HEK293 (cell line): ENCODE data around the gene SERINC3.

Experiments used
- CTCF ChIA-PET: fragments of 350-600 bp; formaldehyde crosslinking; extraction: SDS; loops from one replicate; lab custom pipeline; 2021; ENCODE audit warnings: antibody characterized with exemption; lab: Yijun Ruan, JAX
- POLR2A ChIA-PET: fragments of 300-600 bp; formaldehyde crosslinking; extraction: SDS; loops from one replicate; lab custom pipeline; 2020; ENCODE audit warnings: antibody characterized with exemption, inconsistent platforms; lab: Yijun Ruan, JAX
- H3K27ac ChIP-seq: fragments of 200-500 bp; sonication (Bioruptor generic); 2 replicates; pipeline ENCODE4 v1.5.1; 2014; ENCODE audit warnings: low read depth, low read length, control low read depth, inconsistent platforms; ENCODE audit errors: extremely low read depth
- H3K36me3 ChIP-seq, 2 experiments: fragments of 200-500 bp in 1 of 2; sonication (Bioruptor generic) in 1 of 2; 1 replicate in 1 of 2; 2 replicates in 1 of 2; pipeline ENCODE4 v1.5.1; 2014 to 2017; ENCODE audit warnings: inconsistent platforms in 2 of 2, low read length in 2 of 2; ENCODE audit not compliant: control insufficient read depth in 2 of 2, insufficient read depth in 1 of 2
- H3K4me1 ChIP-seq: fragments of 200-500 bp; sonication (Bioruptor generic); 2 replicates; pipeline ENCODE4 v1.5.1; 2014; ENCODE audit warnings: mild to moderate bottlenecking, low read length, inconsistent platforms; ENCODE audit not compliant: control insufficient read depth, insufficient read depth
- H3K4me3 ChIP-seq: 2 replicates; pipeline ENCODE4 v1.5.1; 2011; ENCODE audit warnings: low read depth, mild to moderate bottlenecking, control low read depth, low read length, moderate library complexity
- H3K9me3 ChIP-seq: fragments of 200-500 bp; sonication (Bioruptor generic); 2 replicates; pipeline ENCODE4 v1.5.1; 2014; ENCODE audit warnings: low read depth, low read length, inconsistent platforms; ENCODE audit not compliant: control insufficient read depth, insufficient read depth
- FEZF1 ChIP-seq: fragments of 450-650 bp; formaldehyde crosslinking; IDR thresholded peaks from 2 replicates; pipeline ENCODE4 v1.5.1; 2016; ENCODE audit warnings: missing biosample characterization, missing genetic modification characterization
- GLI2 ChIP-seq: fragments of 450-650 bp; formaldehyde crosslinking; IDR thresholded peaks from 2 replicates; pipeline ENCODE4; 2017; ENCODE audit warnings: missing biosample characterization, missing genetic modification characterization, low read depth, borderline replicate concordance
- GLI4 ChIP-seq: fragments of 450-650 bp; formaldehyde crosslinking; IDR thresholded peaks from 2 replicates; pipeline ENCODE4 v1.5.1; 2016; ENCODE audit warnings: missing biosample characterization, missing genetic modification characterization
- HOXC10 ChIP-seq: sonication (generic); formaldehyde crosslinking; IDR thresholded peaks from 2 replicates; pipeline ENCODE4 v1.8.1; 2023; ENCODE audit warnings: mild to moderate bottlenecking, missing genetic modification reagents
- IKZF3 ChIP-seq: fragments of 450-650 bp; IDR thresholded peaks from 2 replicates; pipeline ENCODE4 v1.5.0; 2018; ENCODE audit warnings: missing biosample characterization, mild to moderate bottlenecking, missing genetic modification characterization, moderate library complexity
- KLF7 ChIP-seq: fragments of 450-650 bp; formaldehyde crosslinking; IDR thresholded peaks from 2 replicates; pipeline ENCODE4 v1.5.1; 2016; ENCODE audit warnings: missing biosample characterization, missing genetic modification characterization, borderline replicate concordance
- ZFP41 ChIP-seq: fragments of 450-650 bp; formaldehyde crosslinking; IDR thresholded peaks from 2 replicates; pipeline ENCODE4 v1.5.1; 2016; ENCODE audit warnings: missing biosample characterization, missing genetic modification characterization, borderline replicate concordance
- ZIC2 ChIP-seq: fragments of 450-650 bp; formaldehyde crosslinking; IDR thresholded peaks from 2 replicates; pipeline ENCODE4 v1.5.1; 2016; ENCODE audit warnings: missing biosample characterization, missing genetic modification characterization
- ZNF133 ChIP-seq: fragments of 450-650 bp; formaldehyde crosslinking; IDR thresholded peaks from 2 replicates; pipeline ENCODE4 v1.5.1; 2016; ENCODE audit warnings: missing biosample characterization, missing genetic modification characterization
- ZNF19 ChIP-seq: fragments of 450-650 bp; formaldehyde crosslinking; IDR thresholded peaks from 2 replicates; pipeline ENCODE4; 2016; ENCODE audit warnings: missing biosample characterization, missing genetic modification characterization, low read depth
- ZNF2 ChIP-seq: fragments of 450-650 bp; formaldehyde crosslinking; IDR thresholded peaks from 2 replicates; pipeline ENCODE4 v1.5.1; 2016; ENCODE audit warnings: missing biosample characterization, missing genetic modification characterization
- ZNF214 ChIP-seq: fragments of 450-650 bp; formaldehyde crosslinking; IDR thresholded peaks from 2 replicates; pipeline ENCODE4 v1.5.1; 2017; ENCODE audit warnings: missing biosample characterization, mild to moderate bottlenecking, missing genetic modification characterization, borderline replicate concordance
- ZNF248 ChIP-seq: fragments of 450-650 bp; formaldehyde crosslinking; IDR thresholded peaks from 2 replicates; pipeline ENCODE4 v1.5.1; 2017; ENCODE audit warnings: missing biosample characterization, missing genetic modification characterization
- ZNF473 ChIP-seq: fragments of 450-650 bp; formaldehyde crosslinking; IDR thresholded peaks from 2 replicates; pipeline ENCODE4 v1.5.1; 2017; ENCODE audit warnings: missing biosample characterization, missing genetic modification characterization
- ZNF530 ChIP-seq: fragments of 450-650 bp; formaldehyde crosslinking; IDR thresholded peaks from 2 replicates; pipeline ENCODE4 v1.5.1; 2016; ENCODE audit warnings: low read depth, missing biosample characterization, missing genetic modification characterization
- ZNF571 ChIP-seq: fragments of 450-650 bp; formaldehyde crosslinking; IDR thresholded peaks from 2 replicates; pipeline ENCODE4 v1.5.0; 2017; ENCODE audit warnings: missing biosample characterization, missing genetic modification characterization
- ZNF658 ChIP-seq: fragments of 450-650 bp; formaldehyde crosslinking; IDR thresholded peaks from 2 replicates; pipeline ENCODE4; 2016; ENCODE audit warnings: missing biosample characterization, missing genetic modification characterization
- ZNF776 ChIP-seq: fragments of 450-650 bp; formaldehyde crosslinking; IDR thresholded peaks from 2 replicates; pipeline ENCODE4 v1.5.0; 2017; ENCODE audit warnings: missing biosample characterization, missing genetic modification characterization, borderline replicate concordance
- ZXDB ChIP-seq: fragments of 450-650 bp; formaldehyde crosslinking; IDR thresholded peaks from 2 replicates; pipeline ENCODE4 v1.5.1; 2016; ENCODE audit warnings: missing biosample characterization, missing genetic modification characterization
- TF ChIP-seq, protein P1 (sequence below): fragments of 450-650 bp; formaldehyde crosslinking; IDR thresholded peaks from 2 replicates; pipeline ENCODE4 v1.5.1; 2016; ENCODE audit warnings: missing biosample characterization, missing genetic modification characterization, borderline replicate concordance
- TF ChIP-seq, protein P2 (sequence below): fragments of 450-650 bp; formaldehyde crosslinking; IDR thresholded peaks from 2 replicates; pipeline ENCODE4 v1.5.1; 2016; ENCODE audit warnings: missing biosample characterization, missing genetic modification characterization
- TF ChIP-seq, protein P3 (sequence below): fragments of 450-650 bp; formaldehyde crosslinking; IDR thresholded peaks from 2 replicates; pipeline ENCODE4 v1.5.1; 2016; ENCODE audit warnings: missing biosample characterization, missing genetic modification characterization

Gene SERINC3

DNA sequence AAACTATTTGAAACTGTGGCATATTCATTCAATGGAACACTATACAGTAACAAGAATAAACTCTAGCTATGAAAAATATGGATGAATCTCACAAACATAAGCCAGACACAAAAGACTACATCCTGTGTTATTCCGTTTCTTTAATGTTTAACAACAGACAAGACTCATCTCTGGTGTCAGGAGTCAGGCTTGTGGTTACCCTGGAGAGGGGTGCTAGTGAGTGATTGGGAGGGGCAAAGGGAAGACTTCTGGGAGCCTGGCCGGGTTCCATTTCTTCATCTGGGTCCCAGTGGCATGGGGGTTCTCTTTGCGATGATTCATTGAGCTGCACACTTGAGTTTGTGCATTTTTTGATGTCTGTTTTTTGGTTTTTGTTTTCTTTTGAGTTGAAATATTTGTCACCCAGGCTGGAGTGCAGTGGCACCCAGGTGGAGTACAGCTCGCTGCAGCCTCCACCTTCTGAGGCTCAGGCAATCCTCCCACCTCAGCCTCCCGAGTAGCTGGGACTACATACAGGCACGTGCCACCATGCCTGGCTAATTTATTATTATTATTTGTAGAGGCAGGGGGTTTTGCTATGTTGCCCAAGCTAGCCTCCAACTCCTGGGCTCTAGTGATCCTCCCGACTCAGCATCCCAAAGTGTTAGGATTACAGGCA, 67.4 kb downstream of the SERINC3 start:
- H3K4me1 ChIP-seq = no peaks in the 10 kb centered on the region
- ChIA-PET CTCF (interaction anchor here (0.7 to 1.4 kb wide), 2 partner anchors 17 to 70 kb away, joined by 3 to 5 read pairs; no protein-coding TSS in a partner anchor), POLR2A (no interaction called here)
- no peaks in the 10 kb centered on the region for H3K9me3 ChIP-seq
- H3K4me3 ChIP-seq = no peak overlapping the region
- no peak overlapping the region for H3K27ac ChIP-seq
- H3K36me3 ChIP-seq = no peaks in the 10 kb centered on the region
- TF ChIP-seq, protein P1, sequence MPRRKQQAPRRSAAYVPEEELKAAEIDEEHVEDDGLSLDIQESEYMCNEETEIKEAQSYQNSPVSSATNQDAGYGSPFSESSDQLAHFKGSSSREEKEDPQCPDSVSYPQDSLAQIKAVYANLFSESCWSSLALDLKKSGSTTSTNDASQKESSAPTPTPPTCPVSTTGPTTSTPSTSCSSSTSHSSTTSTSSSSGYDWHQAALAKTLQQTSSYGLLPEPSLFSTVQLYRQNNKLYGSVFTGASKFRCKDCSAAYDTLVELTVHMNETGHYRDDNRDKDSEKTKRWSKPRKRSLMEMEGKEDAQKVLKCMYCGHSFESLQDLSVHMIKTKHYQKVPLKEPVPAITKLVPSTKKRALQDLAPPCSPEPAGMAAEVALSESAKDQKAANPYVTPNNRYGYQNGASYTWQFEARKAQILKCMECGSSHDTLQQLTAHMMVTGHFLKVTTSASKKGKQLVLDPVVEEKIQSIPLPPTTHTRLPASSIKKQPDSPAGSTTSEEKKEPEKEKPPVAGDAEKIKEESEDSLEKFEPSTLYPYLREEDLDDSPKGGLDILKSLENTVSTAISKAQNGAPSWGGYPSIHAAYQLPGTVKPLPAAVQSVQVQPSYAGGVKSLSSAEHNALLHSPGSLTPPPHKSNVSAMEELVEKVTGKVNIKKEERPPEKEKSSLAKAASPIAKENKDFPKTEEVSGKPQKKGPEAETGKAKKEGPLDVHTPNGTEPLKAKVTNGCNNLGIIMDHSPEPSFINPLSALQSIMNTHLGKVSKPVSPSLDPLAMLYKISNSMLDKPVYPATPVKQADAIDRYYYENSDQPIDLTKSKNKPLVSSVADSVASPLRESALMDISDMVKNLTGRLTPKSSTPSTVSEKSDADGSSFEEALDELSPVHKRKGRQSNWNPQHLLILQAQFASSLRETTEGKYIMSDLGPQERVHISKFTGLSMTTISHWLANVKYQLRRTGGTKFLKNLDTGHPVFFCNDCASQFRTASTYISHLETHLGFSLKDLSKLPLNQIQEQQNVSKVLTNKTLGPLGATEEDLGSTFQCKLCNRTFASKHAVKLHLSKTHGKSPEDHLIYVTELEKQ (tag by site-specific recombination) = no peak
- TF ChIP-seq ZNF214 = no peak
- TF ChIP-seq, protein P2, sequence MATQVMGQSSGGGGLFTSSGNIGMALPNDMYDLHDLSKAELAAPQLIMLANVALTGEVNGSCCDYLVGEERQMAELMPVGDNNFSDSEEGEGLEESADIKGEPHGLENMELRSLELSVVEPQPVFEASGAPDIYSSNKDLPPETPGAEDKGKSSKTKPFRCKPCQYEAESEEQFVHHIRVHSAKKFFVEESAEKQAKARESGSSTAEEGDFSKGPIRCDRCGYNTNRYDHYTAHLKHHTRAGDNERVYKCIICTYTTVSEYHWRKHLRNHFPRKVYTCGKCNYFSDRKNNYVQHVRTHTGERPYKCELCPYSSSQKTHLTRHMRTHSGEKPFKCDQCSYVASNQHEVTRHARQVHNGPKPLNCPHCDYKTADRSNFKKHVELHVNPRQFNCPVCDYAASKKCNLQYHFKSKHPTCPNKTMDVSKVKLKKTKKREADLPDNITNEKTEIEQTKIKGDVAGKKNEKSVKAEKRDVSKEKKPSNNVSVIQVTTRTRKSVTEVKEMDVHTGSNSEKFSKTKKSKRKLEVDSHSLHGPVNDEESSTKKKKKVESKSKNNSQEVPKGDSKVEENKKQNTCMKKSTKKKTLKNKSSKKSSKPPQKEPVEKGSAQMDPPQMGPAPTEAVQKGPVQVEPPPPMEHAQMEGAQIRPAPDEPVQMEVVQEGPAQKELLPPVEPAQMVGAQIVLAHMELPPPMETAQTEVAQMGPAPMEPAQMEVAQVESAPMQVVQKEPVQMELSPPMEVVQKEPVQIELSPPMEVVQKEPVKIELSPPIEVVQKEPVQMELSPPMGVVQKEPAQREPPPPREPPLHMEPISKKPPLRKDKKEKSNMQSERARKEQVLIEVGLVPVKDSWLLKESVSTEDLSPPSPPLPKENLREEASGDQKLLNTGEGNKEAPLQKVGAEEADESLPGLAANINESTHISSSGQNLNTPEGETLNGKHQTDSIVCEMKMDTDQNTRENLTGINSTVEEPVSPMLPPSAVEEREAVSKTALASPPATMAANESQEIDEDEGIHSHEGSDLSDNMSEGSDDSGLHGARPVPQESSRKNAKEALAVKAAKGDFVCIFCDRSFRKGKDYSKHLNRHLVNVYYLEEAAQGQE = no peak
- TF ChIP-seq ZFP41 = no peak
- TF ChIP-seq ZNF473 (tag by site-specific recombination) = no peak
- TF ChIP-seq KLF7 (tag by site-specific recombination) = no peak
- no peak for TF ChIP-seq ZNF776 (tag by site-specific recombination)

DNA sequence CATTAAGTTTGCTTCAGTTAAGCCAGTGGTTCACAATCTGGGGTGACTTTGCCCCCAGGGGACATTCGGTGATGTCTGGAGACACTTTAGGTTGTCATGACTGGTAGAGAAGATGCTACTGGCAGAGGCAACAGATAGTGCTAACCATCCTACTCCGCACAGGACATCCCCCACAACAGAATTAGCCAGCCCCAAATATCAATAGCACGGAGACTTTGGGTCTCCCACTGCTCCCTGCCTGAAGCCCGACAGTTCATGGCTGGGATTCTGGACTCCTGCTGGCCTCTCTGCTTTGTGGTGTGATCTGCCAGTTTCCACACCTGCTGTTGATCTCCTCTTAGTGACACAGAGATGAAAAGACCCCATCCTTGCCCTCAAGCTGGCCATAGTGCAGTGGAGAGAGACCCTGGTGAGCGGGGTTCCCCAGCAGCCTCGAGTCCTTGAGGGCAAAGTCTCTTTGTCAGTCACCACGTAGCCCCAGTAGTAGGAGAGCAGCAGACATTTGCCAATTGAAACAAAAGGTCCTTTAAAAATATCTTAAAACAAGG, 70.9 kb downstream of the SERINC3 start:
- Histone ChIP-seq H3K27ac (no peak overlapping the region), H3K4me1 (no peaks in the 10 kb centered on the region), H3K4me3 (no peak overlapping the region), H3K9me3 (no peaks in the 10 kb centered on the region), H3K36me3 (no peaks in the 10 kb centered on the region)
- POLR2A ChIA-PET = no interaction called here
- TF ChIP-seq ZIC2 (tag by site-specific recombination) = peak; percentile 32
- TF ChIP-seq, protein P3, sequence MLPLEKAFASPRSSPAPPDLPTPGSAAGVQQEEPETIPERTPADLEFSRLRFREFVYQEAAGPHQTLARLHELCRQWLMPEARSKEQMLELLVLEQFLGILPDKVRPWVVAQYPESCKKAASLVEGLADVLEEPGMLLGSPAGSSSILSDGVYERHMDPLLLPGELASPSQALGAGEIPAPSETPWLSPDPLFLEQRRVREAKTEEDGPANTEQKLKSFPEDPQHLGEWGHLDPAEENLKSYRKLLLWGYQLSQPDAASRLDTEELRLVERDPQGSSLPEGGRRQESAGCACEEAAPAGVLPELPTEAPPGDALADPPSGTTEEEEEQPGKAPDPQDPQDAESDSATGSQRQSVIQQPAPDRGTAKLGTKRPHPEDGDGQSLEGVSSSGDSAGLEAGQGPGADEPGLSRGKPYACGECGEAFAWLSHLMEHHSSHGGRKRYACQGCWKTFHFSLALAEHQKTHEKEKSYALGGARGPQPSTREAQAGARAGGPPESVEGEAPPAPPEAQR (tag by site-specific recombination) = no peak
- CTCF ChIA-PET = interaction anchor here (1.4 to 2.4 kb wide), 3 partner anchors 9 to 20 kb away, joined by 5 to 11 read pairs (median 6); no protein-coding TSS in a partner anchor

DNA sequence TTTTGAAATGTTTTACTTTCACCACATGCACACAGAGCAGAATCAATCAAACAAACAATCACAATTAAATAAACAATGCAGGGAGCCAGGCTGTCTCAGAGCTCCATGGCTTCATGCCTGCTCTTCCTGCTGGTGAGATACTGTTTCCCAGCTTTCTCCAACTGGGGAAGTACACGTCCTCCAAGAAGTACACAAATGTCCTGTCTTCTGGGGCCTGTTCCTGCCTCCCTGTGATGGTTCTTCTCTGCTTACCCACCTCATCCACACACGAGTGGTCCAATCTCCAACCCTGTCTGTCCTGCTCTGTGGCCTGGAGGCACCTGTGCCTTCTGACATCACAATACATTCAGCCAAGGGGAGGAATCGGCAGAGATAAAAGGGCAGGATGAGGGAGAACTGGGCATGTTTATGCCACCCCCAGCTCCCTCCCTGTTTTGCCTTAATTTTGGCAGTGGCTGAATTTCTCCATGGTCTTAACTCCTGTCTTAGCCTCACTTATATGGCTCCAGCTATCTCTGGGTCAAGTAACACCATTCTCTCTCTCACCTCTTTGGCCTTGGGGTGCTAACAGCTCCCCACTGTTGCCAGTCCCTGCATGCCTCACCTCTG, 71.5 kb downstream of the SERINC3 start:
- H3K4me3 ChIP-seq = no peak overlapping the region
- no peaks in the 10 kb centered on the region for H3K36me3 ChIP-seq
- no peaks in the 10 kb centered on the region for H3K9me3 ChIP-seq
- CTCF ChIA-PET = interaction anchor here (0.7 to 2.4 kb wide), 9 partner anchors 9 to 232 kb away, joined by 3 to 11 read pairs (median 4); no protein-coding TSS in a partner anchor
- POLR2A ChIA-PET = interaction anchor here (1.3 kb wide), 1 partner anchor 25 kb away, joined by 3 read pairs; the partner anchor contains the start of gene TTPAL
- H3K27ac ChIP-seq = no peak overlapping the region
- H3K4me1 ChIP-seq = no peaks in the 10 kb centered on the region
- TF ChIP-seq HOXC10 (no peak), ZNF248 (tag by site-specific recombination) (no peak), ZNF2 (no peak), ZNF658 (tag by site-specific recombination) (no peak), GLI2 (tag by site-specific recombination) (no peak), ZNF530 (no peak), IKZF3 (tag by site-specific recombination) (no peak), GLI4 (tag by site-specific recombination) (no peak), ZNF571 (tag by site-specific recombination) (no peak), ZNF133 (tag by site-specific recombination) (no peak), FEZF1 (no peak), ZXDB (no peak), ZNF19 (tag by site-specific recombination) (no peak)
